ENCODE results near the gene RFX2.

RFX2 gene

DNA sequence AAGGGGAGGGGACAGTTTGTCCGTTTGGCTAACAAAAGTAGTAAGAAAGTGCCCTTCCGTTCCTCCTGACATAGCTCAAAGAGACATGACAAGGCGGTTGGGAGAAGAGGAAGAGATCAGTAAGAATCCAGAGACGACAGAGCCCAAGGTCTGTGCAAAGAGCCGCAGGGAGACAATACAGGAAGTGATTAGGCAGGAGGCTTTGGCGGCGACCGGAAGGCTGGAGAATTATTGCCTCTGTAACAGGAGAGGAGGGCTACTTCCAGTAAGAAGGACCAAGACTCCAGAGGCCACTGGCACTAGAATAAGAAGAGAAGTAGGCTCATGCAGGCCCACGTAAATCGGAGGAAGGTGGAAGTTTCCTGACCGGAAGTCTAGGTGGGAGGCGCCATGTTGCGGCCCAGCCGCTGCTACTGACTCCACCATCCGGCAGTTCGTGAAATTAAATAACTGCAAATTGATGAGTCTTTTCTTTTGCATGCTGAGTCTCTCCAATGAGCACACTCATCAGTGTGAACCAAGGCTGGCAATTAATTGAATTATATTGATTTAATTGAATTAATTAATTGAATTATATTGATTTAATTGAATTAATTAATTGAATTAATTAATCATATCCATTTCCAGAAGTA is 9.9 kb downstream of the RFX2 start:
- TF ChIP-seq ARNTL (CRISPR knock-in tag; IDR thresholded peaks at IDR 0.05; ENCODE audit: borderline replicate concordance, low read depth) (no peak), TCF4 (CRISPR knock-in tag; IDR thresholded peaks at IDR 0.05; ENCODE audit: borderline replicate concordance) (no peak), OSR1 (CRISPR knock-in tag; IDR thresholded peaks at IDR 0.05) (no peak), CSDC2 (CRISPR knock-in tag; IDR thresholded peaks at IDR 0.05) (no peak), TOX (CRISPR knock-in tag; IDR thresholded peaks at IDR 0.05; ENCODE audit: borderline replicate concordance) (no peak), RARB (CRISPR knock-in tag; IDR thresholded peaks at IDR 0.05) (no peak), ZC3H10 (CRISPR knock-in tag; IDR thresholded peaks at IDR 0.05) (no peak), PPARA (CRISPR knock-in tag; IDR thresholded peaks at IDR 0.05; ENCODE audit: borderline replicate concordance) (no peak)
- TF ChIP-seq, protein P1, sequence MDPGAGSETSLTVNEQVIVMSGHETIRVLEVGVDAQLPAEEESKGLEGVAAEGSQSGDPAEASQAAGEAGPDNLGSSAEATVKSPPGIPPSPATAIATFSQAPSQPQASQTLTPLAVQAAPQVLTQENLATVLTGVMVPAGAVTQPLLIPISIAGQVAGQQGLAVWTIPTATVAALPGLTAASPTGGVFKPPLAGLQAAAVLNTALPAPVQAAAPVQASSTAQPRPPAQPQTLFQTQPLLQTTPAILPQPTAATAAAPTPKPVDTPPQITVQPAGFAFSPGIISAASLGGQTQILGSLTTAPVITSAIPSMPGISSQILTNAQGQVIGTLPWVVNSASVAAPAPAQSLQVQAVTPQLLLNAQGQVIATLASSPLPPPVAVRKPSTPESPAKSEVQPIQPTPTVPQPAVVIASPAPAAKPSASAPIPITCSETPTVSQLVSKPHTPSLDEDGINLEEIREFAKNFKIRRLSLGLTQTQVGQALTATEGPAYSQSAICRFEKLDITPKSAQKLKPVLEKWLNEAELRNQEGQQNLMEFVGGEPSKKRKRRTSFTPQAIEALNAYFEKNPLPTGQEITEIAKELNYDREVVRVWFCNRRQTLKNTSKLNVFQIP (CRISPR knock-in tag; IDR thresholded peaks at IDR 0.05; ENCODE audit: borderline replicate concordance, low read depth) = no peak
- TF ChIP-seq, protein P2, sequence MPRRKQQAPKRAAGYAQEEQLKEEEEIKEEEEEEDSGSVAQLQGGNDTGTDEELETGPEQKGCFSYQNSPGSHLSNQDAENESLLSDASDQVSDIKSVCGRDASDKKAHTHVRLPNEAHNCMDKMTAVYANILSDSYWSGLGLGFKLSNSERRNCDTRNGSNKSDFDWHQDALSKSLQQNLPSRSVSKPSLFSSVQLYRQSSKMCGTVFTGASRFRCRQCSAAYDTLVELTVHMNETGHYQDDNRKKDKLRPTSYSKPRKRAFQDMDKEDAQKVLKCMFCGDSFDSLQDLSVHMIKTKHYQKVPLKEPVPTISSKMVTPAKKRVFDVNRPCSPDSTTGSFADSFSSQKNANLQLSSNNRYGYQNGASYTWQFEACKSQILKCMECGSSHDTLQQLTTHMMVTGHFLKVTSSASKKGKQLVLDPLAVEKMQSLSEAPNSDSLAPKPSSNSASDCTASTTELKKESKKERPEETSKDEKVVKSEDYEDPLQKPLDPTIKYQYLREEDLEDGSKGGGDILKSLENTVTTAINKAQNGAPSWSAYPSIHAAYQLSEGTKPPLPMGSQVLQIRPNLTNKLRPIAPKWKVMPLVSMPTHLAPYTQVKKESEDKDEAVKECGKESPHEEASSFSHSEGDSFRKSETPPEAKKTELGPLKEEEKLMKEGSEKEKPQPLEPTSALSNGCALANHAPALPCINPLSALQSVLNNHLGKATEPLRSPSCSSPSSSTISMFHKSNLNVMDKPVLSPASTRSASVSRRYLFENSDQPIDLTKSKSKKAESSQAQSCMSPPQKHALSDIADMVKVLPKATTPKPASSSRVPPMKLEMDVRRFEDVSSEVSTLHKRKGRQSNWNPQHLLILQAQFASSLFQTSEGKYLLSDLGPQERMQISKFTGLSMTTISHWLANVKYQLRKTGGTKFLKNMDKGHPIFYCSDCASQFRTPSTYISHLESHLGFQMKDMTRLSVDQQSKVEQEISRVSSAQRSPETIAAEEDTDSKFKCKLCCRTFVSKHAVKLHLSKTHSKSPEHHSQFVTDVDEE (CRISPR knock-in tag; IDR thresholded peaks at IDR 0.05) = no peak
- ATAC-seq = no peak

DNA sequence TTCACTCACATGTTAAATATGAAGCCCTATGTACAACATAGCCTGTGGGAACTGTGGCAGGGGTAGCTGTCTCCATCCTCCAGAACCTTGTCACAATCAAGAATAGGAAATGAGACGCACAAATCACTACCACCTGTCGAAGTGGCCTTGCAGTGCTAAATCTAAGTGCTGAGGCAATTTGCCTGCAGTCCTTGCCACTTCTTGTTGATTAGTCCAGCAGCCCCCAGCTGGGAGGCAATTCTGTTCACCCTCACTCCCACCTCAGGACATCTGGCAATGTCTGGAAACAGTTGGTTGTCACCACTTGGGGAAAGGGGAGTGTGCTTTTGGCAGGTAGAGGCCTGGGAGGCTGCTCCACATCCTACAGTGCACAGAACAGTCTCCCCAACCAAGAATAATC is 10.7 kb downstream of the RFX2 start:
- no peak for ATAC-seq
- TF ChIP-seq, protein P3, sequence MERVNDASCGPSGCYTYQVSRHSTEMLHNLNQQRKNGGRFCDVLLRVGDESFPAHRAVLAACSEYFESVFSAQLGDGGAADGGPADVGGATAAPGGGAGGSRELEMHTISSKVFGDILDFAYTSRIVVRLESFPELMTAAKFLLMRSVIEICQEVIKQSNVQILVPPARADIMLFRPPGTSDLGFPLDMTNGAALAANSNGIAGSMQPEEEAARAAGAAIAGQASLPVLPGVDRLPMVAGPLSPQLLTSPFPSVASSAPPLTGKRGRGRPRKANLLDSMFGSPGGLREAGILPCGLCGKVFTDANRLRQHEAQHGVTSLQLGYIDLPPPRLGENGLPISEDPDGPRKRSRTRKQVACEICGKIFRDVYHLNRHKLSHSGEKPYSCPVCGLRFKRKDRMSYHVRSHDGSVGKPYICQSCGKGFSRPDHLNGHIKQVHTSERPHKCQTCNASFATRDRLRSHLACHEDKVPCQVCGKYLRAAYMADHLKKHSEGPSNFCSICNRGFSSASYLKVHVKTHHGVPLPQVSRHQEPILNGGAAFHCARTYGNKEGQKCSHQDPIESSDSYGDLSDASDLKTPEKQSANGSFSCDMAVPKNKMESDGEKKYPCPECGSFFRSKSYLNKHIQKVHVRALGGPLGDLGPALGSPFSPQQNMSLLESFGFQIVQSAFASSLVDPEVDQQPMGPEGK (CRISPR knock-in tag; IDR thresholded peaks at IDR 0.05; ENCODE audit: borderline replicate concordance) = no peak
- TF ChIP-seq ARNTL (CRISPR knock-in tag; IDR thresholded peaks at IDR 0.05; ENCODE audit: borderline replicate concordance, low read depth) (no peak), ZC3H10 (CRISPR knock-in tag; IDR thresholded peaks at IDR 0.05) (no peak), PPARA (CRISPR knock-in tag; IDR thresholded peaks at IDR 0.05; ENCODE audit: borderline replicate concordance) (no peak), RARB (CRISPR knock-in tag; IDR thresholded peaks at IDR 0.05) (no peak), ESRRG (CRISPR knock-in tag; IDR thresholded peaks at IDR 0.05) (no peak), TCF4 (CRISPR knock-in tag; IDR thresholded peaks at IDR 0.05; ENCODE audit: borderline replicate concordance) (no peak), OSR1 (CRISPR knock-in tag; IDR thresholded peaks at IDR 0.05) (no peak), SNAI2 (CRISPR knock-in tag; IDR thresholded peaks at IDR 0.05) (no peak), TOX (CRISPR knock-in tag; IDR thresholded peaks at IDR 0.05; ENCODE audit: borderline replicate concordance) (no peak)
- TF ChIP-seq, protein P4, sequence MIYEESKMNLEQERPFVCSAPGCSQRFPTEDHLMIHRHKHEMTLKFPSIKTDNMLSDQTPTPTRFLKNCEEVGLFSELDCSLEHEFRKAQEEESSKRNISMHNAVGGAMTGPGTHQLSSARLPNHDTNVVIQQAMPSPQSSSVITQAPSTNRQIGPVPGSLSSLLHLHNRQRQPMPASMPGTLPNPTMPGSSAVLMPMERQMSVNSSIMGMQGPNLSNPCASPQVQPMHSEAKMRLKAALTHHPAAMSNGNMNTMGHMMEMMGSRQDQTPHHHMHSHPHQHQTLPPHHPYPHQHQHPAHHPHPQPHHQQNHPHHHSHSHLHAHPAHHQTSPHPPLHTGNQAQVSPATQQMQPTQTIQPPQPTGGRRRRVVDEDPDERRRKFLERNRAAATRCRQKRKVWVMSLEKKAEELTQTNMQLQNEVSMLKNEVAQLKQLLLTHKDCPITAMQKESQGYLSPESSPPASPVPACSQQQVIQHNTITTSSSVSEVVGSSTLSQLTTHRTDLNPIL (CRISPR knock-in tag; IDR thresholded peaks at IDR 0.05; ENCODE audit: low read depth) = no peak
- TF ChIP-seq, protein P5, sequence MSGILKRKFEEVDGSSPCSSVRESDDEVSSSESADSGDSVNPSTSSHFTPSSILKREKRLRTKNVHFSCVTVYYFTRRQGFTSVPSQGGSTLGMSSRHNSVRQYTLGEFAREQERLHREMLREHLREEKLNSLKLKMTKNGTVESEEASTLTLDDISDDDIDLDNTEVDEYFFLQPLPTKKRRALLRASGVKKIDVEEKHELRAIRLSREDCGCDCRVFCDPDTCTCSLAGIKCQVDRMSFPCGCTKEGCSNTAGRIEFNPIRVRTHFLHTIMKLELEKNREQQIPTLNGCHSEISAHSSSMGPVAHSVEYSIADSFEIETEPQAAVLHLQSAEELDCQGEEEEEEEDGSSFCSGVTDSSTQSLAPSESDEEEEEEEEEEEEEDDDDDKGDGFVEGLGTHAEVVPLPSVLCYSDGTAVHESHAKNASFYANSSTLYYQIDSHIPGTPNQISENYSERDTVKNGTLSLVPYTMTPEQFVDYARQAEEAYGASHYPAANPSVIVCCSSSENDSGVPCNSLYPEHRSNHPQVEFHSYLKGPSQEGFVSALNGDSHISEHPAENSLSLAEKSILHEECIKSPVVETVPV (CRISPR knock-in tag; IDR thresholded peaks at IDR 0.05) = no peak

DNA sequence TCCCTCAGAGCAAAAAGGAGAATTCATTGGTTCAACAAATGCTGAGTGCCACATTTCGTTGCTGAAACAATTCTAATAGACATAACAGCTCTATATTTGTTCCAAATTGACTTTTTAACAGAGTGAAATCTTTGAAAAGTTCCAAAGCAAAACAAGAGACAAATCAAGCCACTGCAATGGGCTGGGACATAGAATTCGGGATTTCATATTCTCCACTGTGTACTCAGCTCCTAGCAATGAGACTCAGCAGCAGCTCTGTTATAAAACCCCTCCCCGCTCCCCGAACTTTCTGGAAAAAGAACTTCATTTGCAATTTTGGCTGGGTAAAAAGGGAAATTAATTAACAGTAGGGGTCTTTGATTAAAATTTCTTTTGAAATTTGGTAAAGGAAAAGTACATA is 11.3 kb downstream of the RFX2 start:
- TF ChIP-seq ZFP3 (CRISPR knock-in tag; IDR thresholded peaks at IDR 0.05) = no peak
- TF ChIP-seq SNAI2 (CRISPR knock-in tag; IDR thresholded peaks at IDR 0.05) = no peak
- TF ChIP-seq ZC3H10 (CRISPR knock-in tag; IDR thresholded peaks at IDR 0.05) = no peak
- no peak for TF ChIP-seq GLIS3 (CRISPR knock-in tag; IDR thresholded peaks at IDR 0.05)
- TF ChIP-seq ARNTL (CRISPR knock-in tag; IDR thresholded peaks at IDR 0.05; ENCODE audit: borderline replicate concordance, low read depth) = no peak
- no peak for TF ChIP-seq OSR1 (CRISPR knock-in tag; IDR thresholded peaks at IDR 0.05)
- TF ChIP-seq, protein P4 (CRISPR knock-in tag; IDR thresholded peaks at IDR 0.05; ENCODE audit: low read depth) = no peak
- TF ChIP-seq, protein P5 (CRISPR knock-in tag; IDR thresholded peaks at IDR 0.05) = no peak
- TF ChIP-seq ISL1 (CRISPR knock-in tag; IDR thresholded peaks at IDR 0.05) = no peak
- TF ChIP-seq ESRRG (CRISPR knock-in tag; IDR thresholded peaks at IDR 0.05) = no peak
- no peak for TF ChIP-seq TCF4 (CRISPR knock-in tag; IDR thresholded peaks at IDR 0.05; ENCODE audit: borderline replicate concordance)
- TF ChIP-seq BACH2 (CRISPR knock-in tag; IDR thresholded peaks at IDR 0.05; ENCODE audit: borderline replicate concordance) = no peak
- no peak for TF ChIP-seq CSDC2 (CRISPR knock-in tag; IDR thresholded peaks at IDR 0.05)
- TF ChIP-seq, protein P2 (CRISPR knock-in tag; IDR thresholded peaks at IDR 0.05) = no peak
- TF ChIP-seq PPARA (CRISPR knock-in tag; IDR thresholded peaks at IDR 0.05; ENCODE audit: borderline replicate concordance) = no peak
- ATAC-seq = no peak
